Tibial nerve (tissue), 4 donors: Measurements from ENCODE around the gene DNASE1L3. TPM values are rescaled to one million over a fixed set of nuclear protein-coding genes. Genes with fewer than 3 reads are reported as not detected.
A peak's percentile ranks its signal among the peaks of the same experiment; 100 is the strongest.

Experiments used
- DNase-seq, 2 donors: peaks; one replicate each; pipeline ENCODE4 v3.0.0-alpha.2; 2019; ENCODE audit warnings: low spot score in 2 of 2
- H3K27ac ChIP-seq, 4 donors: fragments of 200-600 bp; sonication (generic) in 3 of 4; one replicate each; pipeline ENCODE4 v1.5.1; 2017 to 2019; ENCODE audit warnings: mild to moderate bottlenecking in 1 of 4
- H3K27me3 ChIP-seq, 2 donors: fragments of 200-600 bp; sonication (generic) in 1 of 2; one replicate each; pipeline versions ENCODE4 v1.5.1 to v1.6.0; 2017 to 2019
- H3K36me3 ChIP-seq, 3 donors: fragments of 200-600 bp; sonication (generic); one replicate each; pipeline ENCODE4 v1.5.1; 2018 to 2019
- H3K4me1 ChIP-seq, 4 donors: fragments of 200-600 bp; sonication (generic) in 3 of 4; one replicate each; pipeline ENCODE4 v1.5.1; 2017 to 2019
- H3K4me3 ChIP-seq, 4 donors: fragments of 200-600 bp; sonication (generic) in 3 of 4; one replicate each; pipeline ENCODE4 v1.5.1; 2017 to 2019; ENCODE audit warnings: mild to moderate bottlenecking in 1 of 4, moderate library complexity in 1 of 4
- H3K9me3 ChIP-seq, 4 donors: fragments of 200-600 bp; sonication (generic) in 3 of 4; one replicate each; pipeline ENCODE4 v1.5.1; 2017 to 2019
- EP300 ChIP-seq, 2 donors: sonication (generic); formaldehyde crosslinking; IDR thresholded peaks; one replicate each; pipeline ENCODE4 v1.6.1; 2017; ENCODE audit warnings: antibody characterized with exemption in 2 of 2, mild to moderate bottlenecking in 1 of 2
- POLR2A ChIP-seq, 2 donors: fragments of 450-650 bp; IDR thresholded peaks; one replicate each; pipeline ENCODE4 v1.6.1; 2017; ENCODE audit warnings: antibody characterized with exemption in 2 of 2, mild to moderate bottlenecking in 2 of 2, moderate library complexity in 2 of 2
- WGBS, 2 donors: methylation state at CpG; one replicate each; pipeline ENCODE4 v1.1.5; 2018; 5-methylcytosine and 5-hydroxymethylcytosine counted together
- total RNA-seq, 4 donors: library from RNA; depleted of rRNA; stranded (reverse); fragments of >200 nt; gene quantifications; one replicate each; pipeline ENCODE4 v1.1.0, GENCODE V29; 2016
- TF ChIP-seq, protein P1 (sequence below), 5 experiments: fragments of 200-600 bp in 3 of 5; fragments of 450-650 bp in 2 of 5; sonication (generic) in 3 of 5; IDR thresholded peaks; one replicate each; pipeline ENCODE4 v1.5.1; 2016 to 2019; ENCODE audit warnings: antibody characterized with exemption in 5 of 5, mild to moderate bottlenecking in 3 of 5, moderate library complexity in 2 of 5

The DNASE1L3 gene
- total RNA-seq, 4 donors from 2014 or later: 0.39 to 12.9 (median 1.5) TPM

GRCh38 chr3:58200846-58201355, 9.9 kb downstream of the DNASE1L3 start:
- no peak overlapping the region for H3K4me3 ChIP-seq
- H3K27me3 ChIP-seq: no peaks in the 10 kb centered on the region
- H3K4me1 ChIP-seq: peaks cover 0 to 22% (median 0%) of the 10 kb centered on the region in 4 donors
- peak overlapping the region in 1 of 4 donors; percentile 46 for H3K27ac ChIP-seq
- 40 to 45% methylated on average over 11 of the region's 11 CpGs for WGBS, 2 donors
- no peaks in the 10 kb centered on the region for H3K9me3 ChIP-seq
- no peak for DNase-seq
- TF ChIP-seq, protein P1, sequence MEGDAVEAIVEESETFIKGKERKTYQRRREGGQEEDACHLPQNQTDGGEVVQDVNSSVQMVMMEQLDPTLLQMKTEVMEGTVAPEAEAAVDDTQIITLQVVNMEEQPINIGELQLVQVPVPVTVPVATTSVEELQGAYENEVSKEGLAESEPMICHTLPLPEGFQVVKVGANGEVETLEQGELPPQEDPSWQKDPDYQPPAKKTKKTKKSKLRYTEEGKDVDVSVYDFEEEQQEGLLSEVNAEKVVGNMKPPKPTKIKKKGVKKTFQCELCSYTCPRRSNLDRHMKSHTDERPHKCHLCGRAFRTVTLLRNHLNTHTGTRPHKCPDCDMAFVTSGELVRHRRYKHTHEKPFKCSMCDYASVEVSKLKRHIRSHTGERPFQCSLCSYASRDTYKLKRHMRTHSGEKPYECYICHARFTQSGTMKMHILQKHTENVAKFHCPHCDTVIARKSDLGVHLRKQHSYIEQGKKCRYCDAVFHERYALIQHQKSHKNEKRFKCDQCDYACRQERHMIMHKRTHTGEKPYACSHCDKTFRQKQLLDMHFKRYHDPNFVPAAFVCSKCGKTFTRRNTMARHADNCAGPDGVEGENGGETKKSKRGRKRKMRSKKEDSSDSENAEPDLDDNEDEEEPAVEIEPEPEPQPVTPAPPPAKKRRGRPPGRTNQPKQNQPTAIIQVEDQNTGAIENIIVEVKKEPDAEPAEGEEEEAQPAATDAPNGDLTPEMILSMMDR (IDR thresholded peaks at IDR 0.05): no peak
- no peak for TF ChIP-seq POLR2A (IDR thresholded peaks at IDR 0.05)
- TF ChIP-seq EP300 (IDR thresholded peaks at IDR 0.05): no peak
- H3K36me3 ChIP-seq: no peaks in the 10 kb centered on the region

GRCh38 chr3:58200121-58200709, 10.6 kb downstream of the DNASE1L3 start:
- TF ChIP-seq EP300 (IDR thresholded peaks at IDR 0.05) (no peak), POLR2A (IDR thresholded peaks at IDR 0.05) (no peak)
- TF ChIP-seq, protein P1 (IDR thresholded peaks at IDR 0.05): no peak
- Histone ChIP-seq H3K9me3 (no peaks in the 10 kb centered on the region), H3K27ac (peak overlapping the region in 2 of 4 donors; percentile 10 to 83), H3K36me3 (no peaks in the 10 kb centered on the region), H3K27me3 (no peaks in the 10 kb centered on the region), H3K4me3 (no peak overlapping the region), H3K4me1 (peaks cover 0 to 22% (median 0%) of the 10 kb centered on the region in 4 donors)
- no peak for DNase-seq

GRCh38 chr3:58198804-58199203, 12.0 kb downstream of the DNASE1L3 start:
- Histone ChIP-seq H3K27ac (peak overlapping the region; percentile 28 to 83 (median 52)), H3K4me1 (peaks cover 0 to 22% (median 0%) of the 10 kb centered on the region in 4 donors), H3K27me3 (no peaks in the 10 kb centered on the region), H3K36me3 (no peaks in the 10 kb centered on the region), H3K9me3 (no peaks in the 10 kb centered on the region), H3K4me3 (no peak overlapping the region)
- peak; percentile 26 to 55 for TF ChIP-seq EP300 (IDR thresholded peaks at IDR 0.05)
- TF ChIP-seq POLR2A (IDR thresholded peaks at IDR 0.05): no peak
- TF ChIP-seq, protein P1 (IDR thresholded peaks at IDR 0.05): no peak
- DNase-seq: no peak

- TF ChIP-seq, protein P1 (IDR thresholded peaks at IDR 0.05): no peak
- no peak for TF ChIP-seq POLR2A (IDR thresholded peaks at IDR 0.05)
- no peak for TF ChIP-seq EP300 (IDR thresholded peaks at IDR 0.05)
- 82% methylated on average over 8 of the region's 8 CpGs for WGBS, 2 donors
- peaks cover 0 to 22% (median 0%) of the 10 kb centered on the region in 4 donors for H3K4me1 ChIP-seq
- H3K27ac ChIP-seq: peak overlapping the region in 2 of 4 donors; percentile 19 to 83
- H3K9me3 ChIP-seq: no peaks in the 10 kb centered on the region
- H3K4me3 ChIP-seq: no peak overlapping the region
- no peaks in the 10 kb centered on the region for H3K27me3 ChIP-seq
- DNase-seq: no peak
- no peaks in the 10 kb centered on the region for H3K36me3 ChIP-seq
Measured at GRCh38 chr3:58198362-58198761, 12.4 kb downstream of the DNASE1L3 start.

DNA sequence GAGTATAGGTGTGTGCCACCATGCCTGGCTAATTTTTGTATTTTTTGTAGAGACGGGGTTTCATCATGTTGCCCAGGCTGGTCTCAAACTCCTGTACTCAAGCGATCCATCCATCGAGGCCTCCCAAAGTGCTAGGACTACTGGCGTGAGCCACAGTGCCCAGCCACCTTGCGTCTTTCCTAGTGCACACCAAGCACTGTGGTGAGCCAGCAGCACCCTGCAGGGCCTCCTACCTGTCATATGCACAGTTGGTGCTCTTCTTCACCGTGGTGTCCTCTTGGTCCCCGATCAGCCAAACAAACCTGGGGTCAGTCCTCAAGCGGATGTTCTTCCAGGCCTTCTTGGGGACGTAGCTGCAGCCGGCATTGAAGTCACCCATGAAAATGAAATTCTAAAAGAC, 13.2 kb downstream of the DNASE1L3 start:
- TF ChIP-seq POLR2A (IDR thresholded peaks at IDR 0.05) (no peak), EP300 (IDR thresholded peaks at IDR 0.05) (no peak)
- TF ChIP-seq, protein P1 (IDR thresholded peaks at IDR 0.05): no peak
- Histone ChIP-seq H3K36me3 (no peaks in the 10 kb centered on the region), H3K27ac (peak overlapping the region in 1 of 4 donors; percentile 83), H3K27me3 (no peaks in the 10 kb centered on the region), H3K9me3 (no peaks in the 10 kb centered on the region), H3K4me1 (peaks cover 0 to 22% (median 0%) of the 10 kb centered on the region in 4 donors), H3K4me3 (no peak overlapping the region)
- 90 to 93% methylated on average over 10 of the region's 10 CpGs for WGBS, 2 donors
- no peak for DNase-seq
